Osteoblast (primary cell): ENCODE results near the gene DDX1. TPM values are rescaled to one million over a fixed set of nuclear protein-coding genes. Genes with fewer than 3 reads are reported as not detected.

Experiments
- DNase-seq: peaks from one replicate; pipeline ENCODE4 v3.0.0; 2011; ENCODE audit warnings: low spot score, mixed read lengths; ENCODE audit not compliant: insufficient read length; ENCODE audit errors: missing footprints
- H2AFZ ChIP-seq: 2 replicates; pipeline ENCODE4 v1.6.0; 2011; ENCODE audit warnings: mild to moderate bottlenecking, low read length
- H3K27ac ChIP-seq: 2 replicates; pipeline ENCODE4 v1.5.1; 2011; ENCODE audit warnings: mild to moderate bottlenecking, low read depth, low read length, moderate library complexity
- H3K27me3 ChIP-seq: 2 replicates; pipeline ENCODE4 v1.6.0; 2012; ENCODE audit warnings: mild to moderate bottlenecking, control low read depth, inconsistent platforms, low read length, moderate library complexity; ENCODE audit not compliant: insufficient read depth
- H3K36me3 ChIP-seq: 2 replicates; pipeline ENCODE4 v1.5.1; 2011; ENCODE audit warnings: mild to moderate bottlenecking, low read length, control low read depth, moderate library complexity; ENCODE audit not compliant: insufficient read depth
- H3K4me1 ChIP-seq: 2 replicates; pipeline ENCODE4 v1.5.1; 2011; ENCODE audit warnings: mild to moderate bottlenecking, low read length, control low read depth, moderate library complexity; ENCODE audit not compliant: insufficient read depth
- H3K4me2 ChIP-seq: 2 replicates; pipeline ENCODE4 v1.6.0; 2011; ENCODE audit warnings: mild to moderate bottlenecking, low read length; ENCODE audit not compliant: insufficient read depth
- H3K4me3 ChIP-seq: fragments of 200-600 bp; sonication (generic); 3 replicates; pipeline ENCODE4 v1.5.1; 2012; ENCODE audit warnings: mild to moderate bottlenecking, low read length, inconsistent platforms; ENCODE audit not compliant: insufficient read depth
- H3K79me2 ChIP-seq: 2 replicates; pipeline ENCODE4 v1.6.0; 2012; ENCODE audit warnings: mild to moderate bottlenecking, low read length, control low read depth, inconsistent platforms; ENCODE audit not compliant: insufficient read depth
- H3K9me3 ChIP-seq: 2 replicates; pipeline ENCODE4 v1.5.1; 2011; ENCODE audit warnings: low read depth, low read length, control low read depth
- H4K20me1 ChIP-seq: 2 replicates; pipeline ENCODE4 v1.6.0; 2012; ENCODE audit warnings: mild to moderate bottlenecking, low read length, control low read depth; ENCODE audit not compliant: insufficient read depth
- CTCF ChIP-seq: IDR thresholded peaks from 2 replicates; pipeline ENCODE4 v1.5.1; 2011; ENCODE audit warnings: mild to moderate bottlenecking, low read depth, low read length, moderate library complexity; ENCODE audit errors: extremely low read depth
- total RNA-seq: library from RNA; depleted of rRNA; stranded (reverse); fragments of >200 nt; gene quantifications from 2 replicates; pipeline ENCODE4 v1.2.3, GENCODE V29; 2012

The DDX1 gene
- total RNA-seq, 1 donor: 76.0 TPM

- Histone ChIP-seq H3K27ac (no peak overlapping the region), H3K79me2 (no peaks in the 10 kb centered on the region), H4K20me1 (no peaks in the 10 kb centered on the region), H3K27me3 (no peaks in the 10 kb centered on the region), H3K4me1 (no peaks in the 10 kb centered on the region), H3K36me3 (no peaks in the 10 kb centered on the region), H3K9me3 (no peaks in the 10 kb centered on the region), H3K4me3 (no peak overlapping the region), H2AFZ (no peak overlapping the region), H3K4me2 (no peak overlapping the region)
- TF ChIP-seq CTCF: no peak
- DNase-seq: no peak
Observed at GRCh38 chr2:15662026-15662425, 70.4 kb downstream of the DDX1 start.

GRCh38 chr2:15662579-15662978 lies 70.9 kb downstream of the DDX1 start:
- Histone ChIP-seq H3K9me3 (no peaks in the 10 kb centered on the region), H3K4me1 (no peaks in the 10 kb centered on the region), H3K4me3 (no peak overlapping the region), H4K20me1 (no peaks in the 10 kb centered on the region), H3K4me2 (no peak overlapping the region), H2AFZ (no peak overlapping the region), H3K36me3 (no peaks in the 10 kb centered on the region), H3K27me3 (no peaks in the 10 kb centered on the region), H3K79me2 (no peaks in the 10 kb centered on the region), H3K27ac (no peak overlapping the region)
- TF ChIP-seq CTCF: no peak
- DNase-seq: no peak

GRCh38 chr2:15663802-15664201 lies 72.1 kb downstream of the DDX1 start:
- H4K20me1 ChIP-seq: no peaks in the 10 kb centered on the region
- H3K4me2 ChIP-seq: no peak overlapping the region
- no peaks in the 10 kb centered on the region for H3K79me2 ChIP-seq
- H3K4me1 ChIP-seq: peaks cover 10% of the 10 kb centered on the region
- no peak overlapping the region for H2AFZ ChIP-seq
- H3K27ac ChIP-seq: no peak overlapping the region
- H3K4me3 ChIP-seq: no peak overlapping the region
- no peaks in the 10 kb centered on the region for H3K9me3 ChIP-seq
- H3K27me3 ChIP-seq: no peaks in the 10 kb centered on the region
- no peak for DNase-seq
- H3K36me3 ChIP-seq: no peaks in the 10 kb centered on the region
- no peak for TF ChIP-seq CTCF

GRCh38 chr2:15664273-15665066 lies 72.8 kb downstream of the DDX1 start:
- Histone ChIP-seq H3K9me3 (no peaks in the 10 kb centered on the region), H4K20me1 (no peaks in the 10 kb centered on the region), H3K27ac (no peak overlapping the region), H3K4me1 (peaks cover 11% of the 10 kb centered on the region), H3K27me3 (no peaks in the 10 kb centered on the region), H3K4me3 (no peak overlapping the region), H3K4me2 (no peak overlapping the region), H2AFZ (no peak overlapping the region), H3K36me3 (no peaks in the 10 kb centered on the region), H3K79me2 (no peaks in the 10 kb centered on the region)
- no peak for TF ChIP-seq CTCF
- DNase-seq: no peak
